ENCODE results near the gene SOSTDC1.

SOSTDC1 gene

GRCh38 chr7:16417906-16418305 lies 47.6 kb downstream of the SOSTDC1 start:
- no peak for DNase-seq

DNA sequence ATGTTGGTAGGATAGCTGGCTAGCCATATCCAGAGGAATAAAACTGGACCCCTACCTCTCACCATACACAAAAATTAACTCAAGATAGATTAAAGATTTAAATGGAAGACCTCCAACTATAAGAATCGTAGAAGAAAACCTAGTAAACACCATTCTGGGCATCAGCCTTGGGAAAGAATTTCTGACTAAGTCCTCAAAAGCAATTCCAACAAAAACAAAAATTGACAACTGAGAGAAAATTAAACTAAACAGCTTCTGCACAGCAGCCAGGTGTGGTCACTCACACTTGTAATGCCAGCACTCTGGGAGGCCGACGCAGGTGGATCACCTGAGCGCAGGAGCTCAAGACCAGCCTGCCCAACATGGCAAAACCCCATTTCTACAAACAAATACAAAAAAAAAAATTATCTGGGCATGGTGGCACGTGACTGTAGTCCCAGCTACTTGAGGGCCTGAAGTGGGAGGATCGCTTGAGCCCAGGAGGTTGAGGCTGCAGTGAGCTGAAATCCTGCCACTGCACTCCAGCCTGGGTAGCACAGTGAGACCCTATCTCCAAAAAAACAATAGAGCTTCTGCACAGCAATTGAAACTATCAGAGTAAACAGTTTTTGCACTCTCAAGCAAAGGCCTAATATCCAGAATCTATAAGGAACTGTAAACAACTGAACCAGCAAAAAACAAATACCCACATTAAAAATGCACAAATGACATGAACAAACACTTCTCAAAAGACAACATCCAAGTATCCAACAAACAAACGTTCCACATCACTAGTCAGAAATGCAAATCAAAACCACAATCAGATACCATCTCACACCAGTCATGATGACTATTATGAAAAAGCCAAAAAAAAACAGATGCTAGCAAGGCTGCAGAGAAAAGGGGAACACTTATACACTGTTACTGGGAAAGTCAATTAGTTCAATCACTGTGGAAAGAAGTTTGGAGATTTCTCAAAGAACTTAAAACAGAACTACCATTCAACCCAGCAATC lies 49.0 kb downstream of the SOSTDC1 start:
- DNase-seq = no peak

GRCh38 chr7:16412274-16413254 lies 53.0 kb downstream of the SOSTDC1 start:
- no peak for DNase-seq
